ENCODE data around the gene PTPRM. TPM values are rescaled to one million over a fixed set of nuclear protein-coding genes. Genes with fewer than 3 reads are reported as not detected.

The PTPRM gene
- total and polyA plus RNA-seq, 2 experiments from 2014 or later: 1.6 to 5.3 TPM

GRCh38 chr18:7725473-7725872 is 158.4 kb downstream of the PTPRM start (continued):
- TF ChIP-seq CTCF (conservative IDR thresholded peaks at IDR 0.05; ENCODE audit: low read depth in 2 of 2) (no peak), EZH2 (IDR thresholded peaks at IDR 0.05; ENCODE audit: low read depth, unreplicated experiment) (no peak), JUNB (IDR thresholded peaks at IDR 0.05; ENCODE audit: unreplicated experiment) (no peak)

- Mint-ChIP-seq H3K4me1 (peaks cover 33% of the 10 kb centered on the region), H3K36me3 (ENCODE audit: low read depth) (no peaks in the 10 kb centered on the region), H3K4me3 (no peak overlapping the region), H3K27me3 (ENCODE audit: insufficient read depth, low read depth, poor library complexity) (no peaks in the 10 kb centered on the region), H3K9me3 (no peaks in the 10 kb centered on the region), H3K27ac (no peak overlapping the region)
- Histone ChIP-seq H3F3A (replicated peaks; ENCODE audit: low read depth) (no peaks in the 10 kb centered on the region), H3K9me2 (ENCODE audit: insufficient read depth) (no peaks in the 10 kb centered on the region), H4K20me1 (replicated peaks; ENCODE audit: insufficient read depth) (no peaks in the 10 kb centered on the region), H3K36me3 (ENCODE audit: insufficient read depth) (no peaks in the 10 kb centered on the region), H3K27ac (ENCODE audit: low read depth) (no peak overlapping the region), H3K79me2 (replicated peaks; ENCODE audit: insufficient read depth) (no peaks in the 10 kb centered on the region), H3K27me3 (ENCODE audit: insufficient read depth) (no peaks in the 10 kb centered on the region), H3K4me3 (no peak overlapping the region), H3K4me2 (no peak overlapping the region), H3K4me1 (ENCODE audit: insufficient read depth) (peaks cover 18% of the 10 kb centered on the region; the same call in 1 of the 2 replicates), H2AFZ (no peak overlapping the region)
- ATAC-seq (peak; percentile 40; the same call in 2 of the 3 replicates), DNase-seq (ENCODE audit: low spot score) (no peak)
- TF ChIP-seq CREB1 (CRISPR knock-in tag; IDR thresholded peaks at IDR 0.05; ENCODE audit: low read depth) (no peak), ZNF114 (CRISPR knock-in tag; IDR thresholded peaks at IDR 0.05) (no peak), ZNF331 (CRISPR knock-in tag; IDR thresholded peaks at IDR 0.05; ENCODE audit: low read depth) (no peak), ETS1 (IDR thresholded peaks at IDR 0.05) (no peak), STAT1 (IDR thresholded peaks at IDR 0.05; ENCODE audit: unreplicated experiment) (no peak), JUNB (IDR thresholded peaks at IDR 0.05; ENCODE audit: unreplicated experiment) (no peak), POLR2AphosphoS5 (IDR thresholded peaks at IDR 0.05; ENCODE audit: low read depth) (no peak), NANOG (IDR thresholded peaks at IDR 0.05; ENCODE audit: borderline replicate concordance) (no peak), CTCF (conservative IDR thresholded peaks at IDR 0.05; ENCODE audit: low read depth in 2 of 2) (no peak), ZNF462 (CRISPR knock-in tag; IDR thresholded peaks at IDR 0.05) (no peak), EZH2 (IDR thresholded peaks at IDR 0.05; ENCODE audit: low read depth, unreplicated experiment) (no peak), EZH2phosphoT487 (IDR thresholded peaks at IDR 0.05; ENCODE audit: unreplicated experiment) (no peak)
These were observed 158.8 kb downstream of the PTPRM start for GRCh38 chr18:7725897-7726296.
